Gastroesophageal sphincter (tissue), 3 donors: Measurements from ENCODE around the gene ZFYVE9.

ENCODE experiments used
- POLR2AphosphoS5 ChIP-seq: sonication (generic); formaldehyde crosslinking; IDR thresholded peaks from one replicate; pipeline ENCODE4 v1.6.1; 2017; ENCODE audit warnings: antibody characterized with exemption
- TF ChIP-seq, protein P1 (sequence below), 4 experiments: fragments of 200-600 bp in 2 of 4; fragments of 450-650 bp in 2 of 4; sonication (generic) in 1 of 4; IDR thresholded peaks; one replicate each; pipeline ENCODE4 v1.5.1; 2017 to 2019; ENCODE audit warnings: antibody characterized with exemption in 4 of 4, mild to moderate bottlenecking in 2 of 4, moderate library complexity in 2 of 4

DNA sequence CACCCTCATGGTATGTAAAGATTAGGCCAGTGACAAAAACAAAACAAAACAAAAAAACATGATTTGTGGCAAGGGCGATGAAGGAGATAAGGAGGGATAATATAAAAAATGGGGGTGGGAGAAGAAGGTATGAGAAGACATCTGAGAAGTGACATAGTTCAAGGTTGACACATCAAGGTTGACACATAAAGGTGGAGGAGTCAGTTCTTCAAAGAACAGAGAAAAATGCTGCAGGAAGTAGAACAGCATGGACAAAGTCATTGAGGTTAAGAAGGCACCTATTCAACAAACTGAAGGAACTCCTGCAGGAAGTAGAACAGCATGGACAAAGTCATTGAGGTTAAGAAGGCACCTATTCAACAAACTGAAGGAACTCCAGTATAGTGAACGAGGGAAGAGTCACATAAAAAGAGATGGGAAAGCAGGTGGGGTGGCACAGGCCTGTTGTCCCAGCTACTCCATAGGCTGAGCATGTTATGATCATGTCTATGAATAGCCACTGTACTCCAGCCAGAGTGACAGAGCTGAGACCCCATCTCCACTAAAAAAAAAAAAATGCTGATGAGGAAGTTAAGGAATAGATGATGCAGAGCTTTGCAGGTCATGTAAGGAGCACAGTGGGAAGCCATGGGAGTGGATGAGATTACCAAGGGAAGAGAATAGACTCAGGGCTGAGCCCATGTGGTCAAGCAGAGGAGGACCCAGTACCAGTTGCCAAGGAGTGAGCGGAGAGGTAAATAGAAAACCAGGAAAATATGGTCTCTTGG lies 101.5 kb downstream of the ZFYVE9 start:
- TF ChIP-seq POLR2AphosphoS5 = no peak
- TF ChIP-seq, protein P1, sequence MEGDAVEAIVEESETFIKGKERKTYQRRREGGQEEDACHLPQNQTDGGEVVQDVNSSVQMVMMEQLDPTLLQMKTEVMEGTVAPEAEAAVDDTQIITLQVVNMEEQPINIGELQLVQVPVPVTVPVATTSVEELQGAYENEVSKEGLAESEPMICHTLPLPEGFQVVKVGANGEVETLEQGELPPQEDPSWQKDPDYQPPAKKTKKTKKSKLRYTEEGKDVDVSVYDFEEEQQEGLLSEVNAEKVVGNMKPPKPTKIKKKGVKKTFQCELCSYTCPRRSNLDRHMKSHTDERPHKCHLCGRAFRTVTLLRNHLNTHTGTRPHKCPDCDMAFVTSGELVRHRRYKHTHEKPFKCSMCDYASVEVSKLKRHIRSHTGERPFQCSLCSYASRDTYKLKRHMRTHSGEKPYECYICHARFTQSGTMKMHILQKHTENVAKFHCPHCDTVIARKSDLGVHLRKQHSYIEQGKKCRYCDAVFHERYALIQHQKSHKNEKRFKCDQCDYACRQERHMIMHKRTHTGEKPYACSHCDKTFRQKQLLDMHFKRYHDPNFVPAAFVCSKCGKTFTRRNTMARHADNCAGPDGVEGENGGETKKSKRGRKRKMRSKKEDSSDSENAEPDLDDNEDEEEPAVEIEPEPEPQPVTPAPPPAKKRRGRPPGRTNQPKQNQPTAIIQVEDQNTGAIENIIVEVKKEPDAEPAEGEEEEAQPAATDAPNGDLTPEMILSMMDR (IDR thresholded peaks at IDR 0.05) = no peak
